ENCODE data around the gene ADAMTS17.

DNA sequence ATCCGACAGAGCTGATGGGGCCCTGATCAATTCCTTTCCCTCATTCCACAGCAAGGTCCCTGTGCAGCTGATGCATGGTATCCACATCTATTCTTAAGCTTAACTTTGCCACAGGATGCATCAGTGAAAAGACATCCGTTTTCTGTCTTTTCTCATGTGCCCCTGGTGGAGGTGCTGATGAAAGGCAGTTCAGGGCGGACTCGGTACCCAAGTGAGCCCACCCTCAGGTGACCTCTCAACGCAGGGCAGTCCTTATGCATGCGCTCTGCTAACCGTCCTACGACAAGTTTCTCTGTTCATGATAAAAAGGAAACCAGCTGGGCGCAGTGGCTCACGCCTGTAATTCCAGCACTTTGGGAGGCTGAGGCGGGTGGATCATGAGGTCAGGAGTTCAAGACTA lies 251.4 kb downstream of the ADAMTS17 start:
- no peak for TF ChIP-seq POLR2A (IDR thresholded peaks at IDR 0.05; ENCODE audit: extremely low read depth, insufficient read length)
- TF ChIP-seq, protein P1, sequence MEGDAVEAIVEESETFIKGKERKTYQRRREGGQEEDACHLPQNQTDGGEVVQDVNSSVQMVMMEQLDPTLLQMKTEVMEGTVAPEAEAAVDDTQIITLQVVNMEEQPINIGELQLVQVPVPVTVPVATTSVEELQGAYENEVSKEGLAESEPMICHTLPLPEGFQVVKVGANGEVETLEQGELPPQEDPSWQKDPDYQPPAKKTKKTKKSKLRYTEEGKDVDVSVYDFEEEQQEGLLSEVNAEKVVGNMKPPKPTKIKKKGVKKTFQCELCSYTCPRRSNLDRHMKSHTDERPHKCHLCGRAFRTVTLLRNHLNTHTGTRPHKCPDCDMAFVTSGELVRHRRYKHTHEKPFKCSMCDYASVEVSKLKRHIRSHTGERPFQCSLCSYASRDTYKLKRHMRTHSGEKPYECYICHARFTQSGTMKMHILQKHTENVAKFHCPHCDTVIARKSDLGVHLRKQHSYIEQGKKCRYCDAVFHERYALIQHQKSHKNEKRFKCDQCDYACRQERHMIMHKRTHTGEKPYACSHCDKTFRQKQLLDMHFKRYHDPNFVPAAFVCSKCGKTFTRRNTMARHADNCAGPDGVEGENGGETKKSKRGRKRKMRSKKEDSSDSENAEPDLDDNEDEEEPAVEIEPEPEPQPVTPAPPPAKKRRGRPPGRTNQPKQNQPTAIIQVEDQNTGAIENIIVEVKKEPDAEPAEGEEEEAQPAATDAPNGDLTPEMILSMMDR (IDR thresholded peaks at IDR 0.05; ENCODE audit: low read depth, low read length) = no peak
- no peak for TF ChIP-seq MYC (IDR thresholded peaks at IDR 0.05; ENCODE audit: low read depth, low read length)
